Amniotic stem cell (primary cell): ENCODE data around the gene RSPO3.

Experiments
- DNase-seq: peaks from one replicate; lab custom pipeline; 2025; lab: John Stamatoyannopoulos, UW

The RSPO3 gene

DNA sequence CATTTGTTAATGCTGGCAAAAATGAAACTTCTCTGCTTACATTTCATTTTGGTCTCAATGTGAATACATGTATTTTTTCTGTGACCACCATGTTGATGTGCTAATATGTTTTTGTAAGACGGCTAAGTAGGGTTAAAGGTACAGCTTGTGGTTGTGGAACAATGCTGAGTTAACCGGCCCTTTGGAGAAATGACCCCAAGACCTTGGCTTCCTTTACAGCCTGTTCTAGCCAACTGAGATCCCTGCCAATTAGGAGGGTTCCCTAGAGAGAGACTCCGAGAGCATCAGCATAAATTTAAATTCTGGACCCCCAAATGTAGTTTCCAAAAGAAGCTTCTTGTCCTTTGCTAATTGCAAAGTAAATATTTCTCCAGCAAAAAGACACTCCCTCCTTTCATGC, 44.4 kb downstream of the RSPO3 start:
- DNase-seq, result no peak

DNA sequence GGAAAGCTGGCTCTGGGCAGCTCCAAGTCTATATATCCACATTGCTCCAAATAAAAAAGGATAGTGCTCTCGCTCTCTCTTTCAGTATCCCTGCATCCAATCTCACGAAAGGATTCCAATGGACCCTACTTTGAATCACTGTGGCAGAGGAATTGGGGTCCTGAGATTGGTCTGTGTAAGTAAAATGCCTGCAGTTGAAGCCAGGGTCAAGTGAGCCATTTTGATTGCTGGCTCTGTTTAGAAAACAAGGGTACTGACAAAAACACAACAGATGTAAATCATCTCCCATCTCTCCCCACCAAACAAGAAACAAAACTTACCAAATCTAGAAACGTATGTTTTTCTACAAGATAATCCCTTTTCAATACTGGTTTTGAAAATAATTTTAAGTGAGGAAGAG, 45.6 kb downstream of the RSPO3 start:
- no peak for DNase-seq

DNA sequence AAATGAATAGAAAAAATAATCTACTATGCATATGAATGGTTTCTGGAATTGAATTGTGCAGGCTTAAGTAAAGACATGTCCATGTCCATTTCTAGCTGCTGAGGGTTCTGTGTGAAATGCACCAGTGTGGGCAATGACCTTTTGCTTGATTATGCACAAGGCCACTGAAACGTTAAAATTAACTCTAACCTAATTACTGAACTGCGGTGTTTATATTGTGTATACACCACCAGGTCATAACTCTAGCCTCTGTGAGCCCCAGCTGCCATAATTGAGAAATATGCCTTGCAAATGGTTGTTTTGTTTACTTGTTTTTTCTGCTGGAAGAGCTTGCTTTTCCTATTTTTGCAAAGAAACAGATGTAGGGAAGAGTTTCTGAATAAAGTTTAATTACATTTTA, 46.1 kb downstream of the RSPO3 start:
- no peak for DNase-seq

GRCh38 chr6:127173156-127173940, 54.9 kb downstream of the RSPO3 start:
- DNase-seq, result no peak

DNA sequence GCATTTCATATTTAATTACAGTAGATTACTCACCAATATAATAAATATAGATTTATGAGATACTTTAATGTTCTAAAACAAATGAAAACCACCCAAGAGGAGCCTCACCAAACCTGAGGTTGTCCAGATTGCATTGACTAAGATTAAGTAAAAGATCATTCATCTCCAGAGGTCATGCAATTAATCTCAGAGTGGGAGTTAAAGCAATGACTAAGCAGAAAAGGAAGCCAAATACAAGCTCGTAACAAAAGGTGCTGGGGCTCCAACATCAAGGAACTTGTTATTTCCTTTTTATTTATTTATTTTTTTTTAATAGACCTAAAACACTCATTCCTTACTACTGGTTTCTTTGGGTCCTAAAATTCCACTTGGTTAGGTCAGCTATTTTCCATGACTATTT, 57.7 kb downstream of the RSPO3 start:
- DNase-seq, result no peak

- no peak for DNase-seq
Measured at GRCh38 chr6:127177030-127177922, 58.8 kb downstream of the RSPO3 start.

GRCh38 chr6:127177923-127178231, 59.4 kb downstream of the RSPO3 start:
- DNase-seq, result no peak

DNA sequence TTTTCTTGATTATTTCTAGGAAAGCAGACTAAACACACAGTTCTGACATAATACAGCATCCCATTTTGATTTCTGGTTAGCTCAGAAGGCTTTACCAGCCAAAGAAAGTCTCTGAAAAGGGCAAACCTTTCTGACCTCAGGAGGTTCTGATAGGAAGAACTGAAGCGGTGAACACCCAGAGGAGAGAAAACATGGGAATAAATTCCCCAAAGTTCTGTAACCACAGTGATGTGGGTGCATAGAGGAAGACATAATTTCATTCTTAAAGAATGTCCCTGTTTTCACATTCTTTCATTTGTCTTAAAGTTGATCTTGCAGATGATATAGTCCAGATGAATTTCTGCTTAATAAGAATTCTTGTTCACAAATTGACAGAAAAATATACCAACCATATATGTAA, 60.3 kb downstream of the RSPO3 start:
- no peak for DNase-seq

DNA sequence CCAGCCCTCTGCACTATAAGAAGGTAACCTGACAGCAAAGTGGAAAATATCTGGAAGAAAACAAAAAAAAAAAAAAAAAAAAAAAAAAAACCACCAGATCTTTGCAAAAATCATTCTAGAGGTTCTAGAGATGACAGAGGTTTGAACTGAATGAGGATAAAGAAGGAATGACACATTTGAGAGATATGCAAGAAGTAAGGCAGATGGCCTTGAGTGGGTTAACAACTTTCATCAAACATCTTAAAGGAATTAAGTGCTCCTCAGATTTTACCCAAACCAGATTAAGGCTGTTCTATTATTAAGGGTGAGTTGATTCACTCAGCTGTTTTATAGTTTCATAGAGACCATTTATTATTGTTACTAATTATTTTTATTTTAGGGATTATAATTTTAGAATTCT, 62.0 kb downstream of the RSPO3 start:
- no peak for DNase-seq

DNA sequence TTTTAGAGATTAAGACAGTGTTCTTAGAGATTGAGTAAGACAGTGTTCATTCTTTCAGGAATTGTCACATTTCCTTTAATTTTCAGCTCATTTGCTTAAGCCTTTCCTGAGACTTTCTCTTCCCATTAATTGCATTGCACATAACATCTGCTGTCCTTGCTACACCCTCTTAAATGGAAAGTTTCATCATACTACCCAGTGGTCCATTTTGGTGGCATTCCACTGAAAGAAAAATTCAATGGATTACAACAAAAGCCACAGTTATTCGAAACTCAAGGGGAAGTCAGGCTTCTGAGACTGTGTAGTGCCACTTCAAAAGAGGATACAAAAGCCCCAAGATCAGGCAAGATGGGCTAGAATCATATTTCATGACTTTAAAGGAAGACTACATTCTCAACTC, 64.0 kb downstream of the RSPO3 start:
- DNase-seq, result no peak

DNA sequence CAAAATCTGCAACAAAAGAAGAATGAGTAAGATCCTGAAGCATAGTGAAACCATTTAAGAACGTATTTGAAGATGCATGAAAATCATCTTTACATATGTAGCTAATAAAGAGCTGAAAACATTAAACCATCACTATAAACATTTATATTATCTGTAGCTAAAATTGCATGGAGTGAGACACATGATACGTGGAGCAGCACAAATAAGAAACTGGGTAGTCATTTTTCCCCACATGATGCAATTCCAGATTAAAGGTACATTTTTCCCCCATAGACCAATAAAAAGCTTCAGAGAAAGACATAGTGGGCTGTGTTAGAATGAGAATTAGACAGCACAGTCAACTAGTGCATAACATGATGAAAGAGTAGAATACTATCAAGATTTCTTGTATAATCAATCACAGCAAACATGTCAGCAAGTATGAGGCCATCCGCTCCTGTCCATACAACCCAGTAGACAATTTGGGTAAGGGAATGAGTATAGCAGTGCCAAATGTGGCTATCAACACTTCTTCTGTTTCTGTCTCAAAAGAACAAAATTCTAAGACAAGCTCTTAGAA, 67.0 kb downstream of the RSPO3 start:
- DNase-seq, result no peak

GRCh38 chr6:127186889-127187288, 68.4 kb downstream of the RSPO3 start:
- DNase-seq, result no peak

DNA sequence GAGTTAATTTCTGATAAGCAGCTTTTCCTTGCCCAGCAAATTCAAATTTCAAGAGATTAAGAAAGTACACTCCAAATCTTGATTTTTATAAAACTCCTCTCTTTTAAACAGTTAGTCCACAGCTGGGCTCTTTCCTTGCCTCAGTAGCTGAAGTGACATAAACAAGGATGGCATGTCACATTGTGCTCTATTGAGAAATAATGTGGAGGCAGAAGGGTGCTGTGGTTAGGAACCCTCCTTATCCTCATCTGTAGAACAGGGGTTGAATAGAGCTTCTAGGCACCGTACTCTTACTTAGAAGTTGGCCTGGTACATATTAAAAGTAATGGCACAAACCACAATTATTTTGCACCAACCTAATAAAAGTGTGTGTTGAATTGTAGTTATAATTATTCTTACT, 70.3 kb downstream of the RSPO3 start:
- no peak for DNase-seq

- DNase-seq, result peak; percentile 32
Measured at GRCh38 chr6:127190552-127190951, 72.1 kb downstream of the RSPO3 start.

- DNase-seq, result no peak
Measured at GRCh38 chr6:127191716-127192115, 73.2 kb downstream of the RSPO3 start.

DNA sequence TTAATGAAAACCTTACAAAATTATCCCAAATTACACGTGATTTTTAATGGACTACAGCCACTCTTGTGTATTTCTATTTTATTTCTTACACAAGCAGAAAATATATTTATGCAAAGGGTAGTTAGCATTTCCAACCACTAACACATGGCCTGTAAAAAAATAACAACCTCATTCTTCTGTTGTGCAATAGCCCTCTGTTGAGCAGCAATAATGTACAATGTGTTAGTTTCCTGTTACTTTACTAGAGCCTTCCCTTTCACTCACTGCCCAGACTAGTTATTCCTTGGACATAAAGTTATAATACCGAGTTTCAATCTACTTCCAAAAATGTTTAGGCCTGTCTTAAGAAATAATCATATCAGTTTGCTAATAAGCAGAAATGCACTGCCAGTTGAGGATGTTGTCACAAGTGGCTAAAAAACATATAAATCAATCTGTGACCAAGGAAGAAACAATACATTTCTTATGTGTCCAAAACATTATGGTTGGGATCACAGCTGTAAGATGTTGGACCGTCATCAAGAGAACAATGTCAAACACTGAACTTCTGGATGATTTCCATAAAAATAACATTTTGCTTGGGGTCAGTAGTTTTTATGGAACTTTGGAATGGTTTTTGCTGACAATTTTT, 74.6 kb downstream of the RSPO3 start:
- no peak for DNase-seq

- DNase-seq, result no peak
Measured at GRCh38 chr6:127195833-127196232, 77.4 kb downstream of the RSPO3 start.

GRCh38 chr6:127198549-127198948, 80.1 kb downstream of the RSPO3 start:
- DNase-seq, result no peak

- no peak for DNase-seq
Measured at GRCh38 chr6:127199470-127199869, 81.0 kb downstream of the RSPO3 start.

GRCh38 chr6:127200114-127200513, 81.6 kb downstream of the RSPO3 start:
- DNase-seq, result no peak

DNA sequence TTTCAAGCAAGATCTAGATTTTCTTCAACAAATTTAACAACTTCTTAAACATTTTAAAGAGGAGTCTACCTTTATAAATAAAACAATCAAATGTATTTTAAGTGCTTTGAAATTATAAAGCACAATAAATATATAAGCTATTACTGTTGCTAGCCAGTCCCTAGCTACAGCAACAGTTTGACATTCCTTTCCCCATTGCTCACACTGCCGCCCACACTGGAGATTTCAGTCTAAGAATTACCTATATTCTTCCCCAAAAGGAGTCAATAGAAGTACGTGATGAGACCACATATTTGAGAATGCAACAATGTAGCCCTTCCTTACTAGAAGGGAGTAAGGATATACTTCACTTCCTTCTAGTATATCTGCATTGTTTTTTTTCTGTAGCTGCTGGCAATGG, 82.8 kb downstream of the RSPO3 start:
- peak; percentile 37 for DNase-seq

- no peak for DNase-seq
Measured at GRCh38 chr6:127202676-127203075, 84.2 kb downstream of the RSPO3 start.

DNA sequence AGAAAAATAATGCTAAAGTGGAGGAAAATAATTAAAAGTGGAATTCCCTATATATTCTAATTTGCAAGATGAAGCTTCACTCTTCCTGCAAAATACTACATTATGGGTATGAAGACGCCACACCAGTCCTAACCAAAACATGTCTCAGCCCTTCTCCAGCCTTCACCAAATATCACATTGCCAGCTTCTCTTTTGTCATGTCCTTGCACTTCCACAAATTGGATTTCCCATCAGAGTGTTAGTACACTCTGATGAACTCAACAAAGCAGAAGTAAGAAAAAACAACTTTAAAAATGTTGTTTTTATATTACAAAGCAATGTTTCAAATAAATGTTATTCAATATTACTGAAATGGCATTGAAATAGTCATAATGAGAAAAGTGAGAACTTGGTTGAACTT, 85.8 kb downstream of the RSPO3 start:
- no peak for DNase-seq
